NCI-H2196 treated with DMSO at 0.1 percent for 48 hours (cell line): Measurements from ENCODE around the gene CKMT2.
A peak's percentile ranks its signal among the peaks of the same experiment; 100 is the strongest.
"Not testable (repeated sequence)": the region's sequence is repeated elsewhere in the genome, so short reads cannot be mapped to it uniquely, and the experiment has no call there.

Experiments used
- DNase-seq: peaks from one replicate; lab custom pipeline; 2025; ENCODE audit not compliant: unreplicated experiment; lab: John Stamatoyannopoulos, UW

The CKMT2 gene

GRCh38 chr5:81249240-81249639 is 16.1 kb downstream of the CKMT2 start:
- DNase-seq = no peak

DNA sequence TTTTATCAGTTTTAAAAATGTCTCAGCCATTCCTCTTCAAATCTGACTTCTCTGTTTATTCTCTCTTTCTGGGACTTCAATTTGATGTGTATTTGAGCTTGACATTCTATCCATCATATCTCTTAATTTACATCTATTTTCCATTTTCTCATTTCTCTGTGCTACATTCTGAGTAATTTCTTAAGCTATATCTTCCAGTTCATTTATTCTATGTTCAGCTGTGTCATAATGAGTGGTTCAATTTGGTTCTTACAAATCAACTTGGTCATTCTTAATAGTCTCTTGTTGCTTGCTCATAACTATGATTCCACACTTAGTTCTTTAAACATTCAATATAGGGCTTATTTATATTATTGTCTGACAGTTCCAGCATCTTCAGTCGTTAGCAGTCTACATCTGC is 16.9 kb downstream of the CKMT2 start:
- DNase-seq = no peak

GRCh38 chr5:81251922-81252321 is 18.8 kb downstream of the CKMT2 start:
- DNase-seq = no peak

DNA sequence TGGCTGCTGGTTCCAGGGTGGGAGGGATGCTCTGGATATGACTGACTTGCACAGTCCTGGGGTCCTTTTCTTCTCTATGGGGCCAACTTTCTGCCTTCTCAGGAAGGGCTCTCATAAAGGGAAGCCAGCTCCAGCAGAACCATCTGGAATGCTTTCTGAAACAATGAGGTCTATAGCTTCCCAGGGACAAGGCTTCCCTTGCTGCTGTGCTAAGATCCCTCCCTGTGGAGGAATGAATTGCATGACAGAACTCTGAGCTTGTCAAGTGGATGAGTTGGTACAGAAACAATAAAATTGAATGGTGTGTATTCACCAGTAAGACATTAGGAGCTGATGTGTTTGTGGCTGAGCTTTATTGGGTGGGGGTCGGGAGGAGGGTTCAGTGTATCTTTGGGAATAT is 19.8 kb downstream of the CKMT2 start:
- DNase-seq = no peak

DNA sequence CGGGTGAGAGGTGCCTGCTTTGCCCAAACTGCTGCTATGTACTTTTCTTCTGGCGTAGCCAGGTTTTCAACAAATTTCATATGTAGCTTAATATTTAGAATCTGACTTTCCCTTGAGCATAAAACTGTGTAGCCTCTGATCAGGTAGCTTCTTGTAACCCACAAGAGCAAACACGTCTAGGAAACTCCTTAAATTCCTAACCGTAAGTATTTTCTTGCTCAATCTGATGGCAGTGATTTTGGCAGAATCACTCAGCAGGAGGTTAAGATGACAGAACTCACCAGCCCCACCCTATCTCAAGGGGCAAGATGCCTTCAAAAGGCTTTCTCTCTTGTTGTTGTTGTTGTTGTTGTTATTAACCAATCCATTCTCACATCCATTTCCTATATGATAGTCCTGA is 20.8 kb downstream of the CKMT2 start:
- no peak for DNase-seq

GRCh38 chr5:81254886-81255559 is 21.9 kb downstream of the CKMT2 start:
- no peak for DNase-seq

DNA sequence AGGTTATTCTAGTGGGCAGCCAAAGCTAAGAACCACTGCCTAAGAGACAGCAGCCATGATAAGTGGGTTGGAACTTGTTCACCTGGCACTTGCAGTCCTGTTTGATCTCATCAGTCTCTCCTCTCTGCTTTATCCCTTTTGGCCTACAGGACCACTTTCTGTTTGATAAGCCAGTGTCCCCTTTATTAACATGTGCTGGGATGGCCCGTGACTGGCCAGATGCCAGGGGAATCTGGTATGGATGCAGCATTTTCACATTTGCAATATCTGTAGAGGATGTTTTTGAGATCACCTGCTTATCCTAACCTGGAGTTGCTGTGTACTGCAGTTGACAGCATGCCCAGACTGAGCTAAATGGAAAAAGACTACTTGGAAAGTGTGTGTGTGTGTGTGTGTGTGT is 23.6 kb downstream of the CKMT2 start:
- DNase-seq = no peak

GRCh38 chr5:81262796-81263195 is 29.7 kb downstream of the CKMT2 start:
- not testable (repeated sequence) for DNase-seq

- no peak for DNase-seq
Measured at GRCh38 chr5:81265101-81265500, 32.0 kb downstream of the CKMT2 start.

DNA sequence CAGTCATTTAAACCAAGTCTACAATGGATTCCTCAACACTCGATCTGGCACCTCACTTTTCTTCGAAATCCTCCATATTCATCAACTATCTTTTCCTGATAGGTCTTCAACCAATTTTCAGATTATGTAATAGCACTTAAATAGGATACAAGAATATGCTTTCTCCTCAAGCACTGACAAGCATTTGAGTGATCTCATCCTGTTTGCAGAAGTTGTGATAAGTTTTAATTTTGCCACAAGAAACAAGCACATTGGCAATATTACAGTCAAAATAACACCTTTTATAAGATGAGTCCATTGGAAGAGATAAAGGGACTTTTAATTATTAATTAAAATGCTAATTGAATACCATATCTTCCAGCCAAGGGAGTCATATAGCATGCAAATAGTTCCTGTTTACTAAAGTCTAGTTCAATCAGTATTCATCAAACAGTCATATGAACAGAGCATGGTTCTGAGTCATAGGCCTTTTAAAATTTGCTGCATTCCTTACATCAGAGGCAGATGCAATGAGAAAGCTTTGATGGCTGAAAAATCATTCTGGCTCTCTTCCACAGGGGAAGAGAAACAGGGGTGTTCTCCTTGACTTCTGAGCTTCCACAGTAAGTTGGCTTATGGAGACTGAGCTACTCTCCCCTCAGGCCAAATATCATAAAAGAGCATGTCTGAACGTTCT is 35.5 kb downstream of the CKMT2 start:
- no peak for DNase-seq

GRCh38 chr5:81269751-81270393 is 36.8 kb downstream of the CKMT2 start:
- no peak for DNase-seq

GRCh38 chr5:81270394-81271027 is 37.4 kb downstream of the CKMT2 start:
- not testable (repeated sequence) for DNase-seq

DNA sequence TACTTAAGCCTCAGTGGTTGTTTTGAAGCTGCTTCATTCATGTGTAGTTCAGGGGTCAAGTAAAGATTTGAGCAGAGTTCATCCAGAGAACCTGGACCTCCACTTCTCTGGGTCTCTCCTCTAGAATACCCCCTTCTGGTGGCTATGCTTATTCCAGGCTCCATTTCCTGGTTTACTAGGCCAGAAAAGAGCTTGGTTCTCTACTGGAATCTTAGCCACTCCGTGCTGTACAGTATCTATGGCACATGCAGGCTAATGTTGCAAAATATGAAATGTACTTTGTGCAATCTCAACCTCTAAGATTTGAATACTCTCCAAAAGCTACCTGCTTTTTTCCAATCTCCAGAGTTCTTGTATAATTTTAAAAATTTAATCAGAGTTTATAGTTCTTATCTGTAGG is 50.9 kb downstream of the CKMT2 start:
- no peak for DNase-seq

DNA sequence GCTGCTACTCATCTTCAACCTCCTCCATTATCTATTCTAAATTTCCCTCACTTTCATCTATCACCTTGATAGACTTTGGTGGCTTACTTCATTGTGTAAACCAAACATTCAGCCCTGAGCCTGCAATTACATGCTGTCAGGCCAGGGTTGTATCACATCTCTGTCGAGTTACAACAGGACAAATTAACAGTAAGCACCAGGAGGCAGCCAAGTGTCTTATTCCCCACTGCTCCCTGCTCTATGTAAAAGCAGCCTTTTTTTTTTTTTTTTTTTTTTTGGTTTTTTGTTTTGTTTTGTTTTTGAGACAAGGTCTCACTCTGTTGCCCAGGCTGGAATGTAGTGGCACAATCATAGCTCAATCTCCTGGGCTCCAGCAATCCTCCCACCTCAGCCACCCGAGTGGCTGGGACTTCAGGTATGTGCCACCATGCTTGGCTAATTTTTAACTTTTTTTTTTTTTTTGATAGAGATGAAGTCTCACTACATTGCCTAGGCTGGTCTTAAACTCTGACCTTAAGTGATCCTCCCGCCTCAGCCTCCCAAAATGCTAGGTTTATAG is 53.0 kb downstream of the CKMT2 start:
- no peak for DNase-seq

GRCh38 chr5:81288021-81288433 is 54.9 kb downstream of the CKMT2 start:
- no peak for DNase-seq

GRCh38 chr5:81290146-81290545 is 57.0 kb downstream of the CKMT2 start:
- DNase-seq = no peak

- no peak for DNase-seq
Measured at GRCh38 chr5:81292130-81292529, 59.0 kb downstream of the CKMT2 start.

DNA sequence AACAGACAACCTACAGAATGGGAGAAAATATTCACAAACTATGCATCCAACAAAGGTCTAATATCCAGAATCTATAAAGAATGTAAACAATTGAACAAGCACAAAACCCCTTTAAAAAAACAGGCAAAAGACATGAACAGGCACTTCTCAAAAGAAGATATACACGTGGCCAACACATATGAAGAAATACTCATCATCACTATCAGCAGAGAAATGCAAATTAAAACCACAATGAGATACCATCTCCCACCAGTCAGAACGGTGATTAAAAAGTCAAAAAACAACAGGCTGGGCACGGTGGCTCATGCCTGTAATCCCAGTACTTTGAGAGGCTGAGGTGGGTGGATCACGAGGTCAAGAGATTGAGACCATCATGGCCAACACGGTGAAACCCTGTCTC is 60.9 kb downstream of the CKMT2 start:
- not testable (repeated sequence) for DNase-seq

GRCh38 chr5:81297531-81297930 is 64.4 kb downstream of the CKMT2 start:
- DNase-seq = no peak

GRCh38 chr5:81300921-81301270 is 67.8 kb downstream of the CKMT2 start:
- DNase-seq = no peak

DNA sequence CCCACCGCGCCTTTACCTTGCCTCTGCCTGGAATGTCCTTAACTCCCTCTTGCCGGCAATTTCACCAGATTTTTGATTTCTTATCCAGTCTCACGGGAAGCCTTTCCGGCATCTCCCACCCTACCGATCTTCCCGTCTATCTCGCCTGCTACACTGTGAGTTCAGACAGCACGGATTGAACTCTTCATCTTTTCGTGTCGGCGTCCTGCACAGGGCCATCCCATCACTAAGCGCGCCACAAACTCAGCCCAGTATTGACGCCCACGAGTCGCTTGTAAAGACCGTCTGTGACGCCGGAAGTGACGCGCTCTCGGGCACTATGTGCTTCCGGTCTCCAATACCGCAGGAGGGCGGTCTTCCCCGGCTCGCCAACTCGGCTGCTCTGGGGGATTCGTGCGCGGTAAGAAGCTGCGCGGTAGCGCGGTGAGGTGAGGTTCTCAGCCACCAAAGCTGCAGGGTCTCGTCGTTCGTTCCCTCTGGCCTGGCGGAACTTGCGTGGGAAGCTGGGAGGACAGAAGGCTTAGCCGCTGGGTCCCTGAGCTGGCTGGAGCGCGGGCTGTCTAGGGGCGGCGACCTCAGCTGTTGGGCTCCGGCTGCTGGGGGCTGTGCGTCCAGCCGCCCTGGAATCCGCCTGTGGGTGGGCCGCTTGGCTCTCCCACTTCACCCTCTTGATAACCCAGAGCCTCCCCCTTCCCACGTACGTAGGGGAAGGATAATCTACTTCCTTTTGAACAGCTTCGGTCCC is 68.3 kb downstream of the CKMT2 start, which contains the start of gene ZCCHC9:
Gene ZCCHC9 (plus strand): TSS at position 317 of the 745 bp plus-strand sequence. CDS start 3,171 bp downstream, outside the sequence.
- DNase-seq = peak; percentile 27
